Activated CD4-positive, alpha-beta T cell treated with anti-CD3 and anti-CD28 coated beads, Interleukin-2, amount 50 U/mL, for 24 hours (primary cell): ENCODE results near the gene PIEZO1.

Experiments used
- DNase-seq, 2 donors: peaks; one replicate each; pipeline ENCODE4 v3.0.0-alpha.2; 2020; ENCODE audit warnings: low read depth in 1 of 2, low spot score in 1 of 2

The PIEZO1 gene

GRCh38 chr16:88754109-88754911 lies 30.7 kb downstream of the PIEZO1 start:
- no peak for DNase-seq

- DNase-seq, result no peak
Measured at GRCh38 chr16:88753602-88754001, 31.4 kb downstream of the PIEZO1 start.

- DNase-seq, result no peak
Measured at GRCh38 chr16:88753191-88753590, 31.8 kb downstream of the PIEZO1 start.

GRCh38 chr16:88752386-88753002 lies 32.5 kb downstream of the PIEZO1 start:
- no peak for DNase-seq

- DNase-seq, result no peak
Measured at GRCh38 chr16:88750854-88751253, 34.2 kb downstream of the PIEZO1 start.

- no peak for DNase-seq
Measured at GRCh38 chr16:88749358-88749757, 35.7 kb downstream of the PIEZO1 start.

GRCh38 chr16:88748364-88748763 lies 36.7 kb downstream of the PIEZO1 start:
- no peak for DNase-seq

GRCh38 chr16:88747588-88748301 lies 37.3 kb downstream of the PIEZO1 start:
- no peak for DNase-seq

GRCh38 chr16:88746506-88746905 lies 38.5 kb downstream of the PIEZO1 start:
- DNase-seq, result no peak

- DNase-seq, result no peak
Measured at GRCh38 chr16:88744577-88745521, 40.2 kb downstream of the PIEZO1 start.

GRCh38 chr16:88743693-88744576 lies 41.1 kb downstream of the PIEZO1 start:
- peak; percentile 59 to 64 for DNase-seq

GRCh38 chr16:88742896-88743605 lies 42.0 kb downstream of the PIEZO1 start:
- DNase-seq, result no peak

GRCh38 chr16:88741368-88741767 lies 43.7 kb downstream of the PIEZO1 start:
- DNase-seq, result no peak

GRCh38 chr16:88740727-88741055 lies 44.3 kb downstream of the PIEZO1 start:
- DNase-seq, result no peak

GRCh38 chr16:88739977-88740726 lies 44.9 kb downstream of the PIEZO1 start:
- no peak for DNase-seq

GRCh38 chr16:88739139-88739976 lies 45.7 kb downstream of the PIEZO1 start:
- no peak for DNase-seq

GRCh38 chr16:88738151-88739084 lies 46.6 kb downstream of the PIEZO1 start:
- no peak for DNase-seq
